CD4-positive, alpha-beta T cell (primary cell): ENCODE measurements around the gene TP53RK. TPM values are rescaled to one million over a fixed set of nuclear protein-coding genes. Genes with fewer than 3 reads are reported as not detected.

Experiments used
- ATAC-seq: fragments of 200-7000 bp; cut with Tn5 transposase; one replicate; pipeline ENCODE4 v1.10.0; 2022; ENCODE audit warnings: mild to moderate bottlenecking; ENCODE audit not compliant: poor library complexity
- CTCF ChIA-PET: fragments of 350-600 bp; sonication (Branson Sonifier 250); formaldehyde crosslinking; loops from one replicate; lab custom pipeline; 2021; ENCODE audit warnings: antibody characterized with exemption, inconsistent platforms; lab: Charles Lee
- POLR2A ChIA-PET: fragments of 350-600 bp; sonication (Branson Sonifier 250); formaldehyde crosslinking; loops from one replicate; lab custom pipeline; 2021; ENCODE audit warnings: antibody characterized with exemption, inconsistent platforms; lab: Charles Lee
- DNase-seq, 14 experiments: peaks; one replicate each; pipeline ENCODE4 v3.0.0-alpha.2; 2013 to 2020; ENCODE audit warnings: mixed read lengths in 2 of 14
- H3K27ac ChIP-seq, 2 donors: one replicate each; pipeline versions ENCODE4 v1.5.1 to v1.7.0; 2013; ENCODE audit warnings: low read length in 2 of 2, low read depth in 1 of 2, mild to moderate bottlenecking in 1 of 2
- H3K27me3 ChIP-seq, 2 experiments: 1 replicate in 1 of 2; 2 replicates in 1 of 2; pipeline versions ENCODE4 v1.6.1 to v1.7.0; 2013; ENCODE audit warnings: low read length in 2 of 2, control low read depth in 1 of 2, mild to moderate bottlenecking in 1 of 2, moderate library complexity in 1 of 2; ENCODE audit not compliant: insufficient read depth in 2 of 2, control insufficient read depth in 1 of 2
- H3K36me3 ChIP-seq: one replicate; pipeline ENCODE4 v1.6.1; 2013; ENCODE audit warnings: low read length, control low read depth; ENCODE audit not compliant: insufficient read depth
- H3K4me1 ChIP-seq: one replicate; pipeline ENCODE4 v1.6.1; 2013; ENCODE audit warnings: low read length, control low read depth; ENCODE audit not compliant: insufficient read depth
- H3K4me3 ChIP-seq: one replicate; pipeline ENCODE4 v1.5.1; 2013; ENCODE audit warnings: mild to moderate bottlenecking, low read length, moderate library complexity
- H3K9me3 ChIP-seq, 2 experiments: 1 replicate in 1 of 2; 2 replicates in 1 of 2; pipeline versions ENCODE4 v1.6.1 to v1.7.0; 2013; ENCODE audit warnings: low read length in 2 of 2, mild to moderate bottlenecking in 2 of 2, control low read depth in 1 of 2, moderate library complexity in 1 of 2; ENCODE audit not compliant: control insufficient read depth in 1 of 2, insufficient read depth in 1 of 2
- H3K27ac Mint-ChIP-seq: one replicate; pipeline ENCODE4 v1.8.0; 2020; ENCODE audit warnings: mixed read lengths
- H3K27me3 Mint-ChIP-seq: one replicate; pipeline ENCODE4 v1.8.0; 2021; ENCODE audit warnings: mixed read lengths
- H3K36me3 Mint-ChIP-seq: one replicate; pipeline ENCODE4 v1.8.0; 2021; ENCODE audit warnings: low read depth, mixed read lengths
- H3K4me1 Mint-ChIP-seq: one replicate; pipeline ENCODE4 v1.8.0; 2021; ENCODE audit warnings: low read depth, mixed read lengths
- H3K4me3 Mint-ChIP-seq: one replicate; pipeline ENCODE4 v1.8.0; 2020; ENCODE audit warnings: mild to moderate bottlenecking, mixed read lengths
- H3K9me3 Mint-ChIP-seq: one replicate; pipeline ENCODE4 v1.8.0; 2020; ENCODE audit warnings: mixed read lengths
- intact Hi-C, 2 experiments: fragments of 100-400 bp; cut with DNase I in 1 of 2; cut with micrococcal nuclease in 1 of 2; formaldehyde crosslinking; loops; one replicate each; pipeline versions ENCODE4 v1.15.1 to v1.9.0; 2023 to 2025; cut with DNase I, micrococcal nuclease
- total RNA-seq, 174 experiments: library from RNA in 2 of 174; stranded (reverse) in 2 of 174; gene quantifications; one replicate each; pipeline ENCODE4 v1.2.3 and lab custom pipeline; 2021 to 2026
- TF ChIP-seq, protein P1 (sequence below): fragments of 200-600 bp; IDR thresholded peaks from one replicate; pipeline ENCODE4 v1.8.0; 2022; ENCODE audit warnings: antibody characterized with exemption, mild to moderate bottlenecking

TP53RK gene
- total RNA-seq, 2 experiments from 2014 or later: 3.9 to 4.5 TPM

DNA sequence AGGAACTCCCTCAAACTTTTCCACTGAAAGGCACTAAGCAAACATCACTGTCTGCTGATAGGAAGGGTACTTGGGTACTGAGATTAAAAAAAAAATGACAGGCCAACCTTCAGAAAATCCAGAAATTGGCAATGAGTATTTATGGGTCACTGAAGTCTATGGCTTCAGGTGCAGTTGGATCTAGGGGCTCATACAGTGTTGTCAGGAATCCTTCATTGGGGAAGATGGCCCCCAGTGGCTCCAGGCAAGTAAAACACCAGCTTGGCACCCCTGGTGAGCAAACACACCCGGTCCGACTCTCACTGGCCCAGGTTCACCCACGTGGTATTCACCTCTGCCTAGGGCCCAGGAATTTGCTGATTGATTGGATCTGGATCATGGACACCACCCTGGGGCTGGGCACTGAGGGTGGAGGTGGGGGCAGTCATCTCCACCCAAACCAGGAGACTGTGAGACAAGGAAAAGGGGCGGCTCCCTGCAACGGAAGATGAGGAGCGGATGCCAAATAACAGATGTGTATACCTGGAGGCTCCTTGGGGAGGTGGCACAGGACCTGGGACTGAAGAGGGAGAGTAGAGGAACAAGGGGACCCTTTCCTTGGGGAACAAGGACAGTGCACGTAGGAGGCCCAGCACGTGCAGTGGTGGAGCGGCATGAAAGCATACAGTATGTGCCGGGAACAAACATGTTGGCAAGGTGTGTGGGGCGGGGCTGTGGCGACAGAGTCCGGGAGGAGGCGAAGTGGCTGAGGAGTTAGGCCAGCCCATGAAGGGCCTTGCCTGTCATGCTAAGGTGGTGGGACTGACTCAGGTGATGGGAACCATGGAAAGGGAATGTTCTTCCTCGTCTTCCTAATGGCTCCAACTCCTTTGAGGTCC is 25.0 kb upstream of the TP53RK start:
- peaks cover 29 to 41% of the 10 kb centered on the region in 2 experiments for H3K27me3 ChIP-seq
- ChIA-PET POLR2A (no interaction called here), CTCF (no interaction called here)
- H3K36me3 Mint-ChIP-seq: no peaks in the 10 kb centered on the region
- peaks cover 0 to 7% of the 10 kb centered on the region in 2 experiments for H3K9me3 ChIP-seq
- no peak overlapping the region for H3K27ac ChIP-seq
- H3K36me3 ChIP-seq: no peaks in the 10 kb centered on the region
- TF ChIP-seq, protein P1, sequence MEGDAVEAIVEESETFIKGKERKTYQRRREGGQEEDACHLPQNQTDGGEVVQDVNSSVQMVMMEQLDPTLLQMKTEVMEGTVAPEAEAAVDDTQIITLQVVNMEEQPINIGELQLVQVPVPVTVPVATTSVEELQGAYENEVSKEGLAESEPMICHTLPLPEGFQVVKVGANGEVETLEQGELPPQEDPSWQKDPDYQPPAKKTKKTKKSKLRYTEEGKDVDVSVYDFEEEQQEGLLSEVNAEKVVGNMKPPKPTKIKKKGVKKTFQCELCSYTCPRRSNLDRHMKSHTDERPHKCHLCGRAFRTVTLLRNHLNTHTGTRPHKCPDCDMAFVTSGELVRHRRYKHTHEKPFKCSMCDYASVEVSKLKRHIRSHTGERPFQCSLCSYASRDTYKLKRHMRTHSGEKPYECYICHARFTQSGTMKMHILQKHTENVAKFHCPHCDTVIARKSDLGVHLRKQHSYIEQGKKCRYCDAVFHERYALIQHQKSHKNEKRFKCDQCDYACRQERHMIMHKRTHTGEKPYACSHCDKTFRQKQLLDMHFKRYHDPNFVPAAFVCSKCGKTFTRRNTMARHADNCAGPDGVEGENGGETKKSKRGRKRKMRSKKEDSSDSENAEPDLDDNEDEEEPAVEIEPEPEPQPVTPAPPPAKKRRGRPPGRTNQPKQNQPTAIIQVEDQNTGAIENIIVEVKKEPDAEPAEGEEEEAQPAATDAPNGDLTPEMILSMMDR: no peak
- no peak overlapping the region for H3K27ac Mint-ChIP-seq
- no peak overlapping the region for H3K4me3 ChIP-seq
- peaks cover 62% of the 10 kb centered on the region for H3K27me3 Mint-ChIP-seq
- intact Hi-C loops: no loop called here
- peaks cover 7% of the 10 kb centered on the region for H3K4me1 Mint-ChIP-seq
- no peaks in the 10 kb centered on the region for H3K9me3 Mint-ChIP-seq
- DNase-seq: no peak
- no peak overlapping the region for H3K4me3 Mint-ChIP-seq
- peaks cover 6% of the 10 kb centered on the region for H3K4me1 ChIP-seq
- ATAC-seq: no peak

DNA sequence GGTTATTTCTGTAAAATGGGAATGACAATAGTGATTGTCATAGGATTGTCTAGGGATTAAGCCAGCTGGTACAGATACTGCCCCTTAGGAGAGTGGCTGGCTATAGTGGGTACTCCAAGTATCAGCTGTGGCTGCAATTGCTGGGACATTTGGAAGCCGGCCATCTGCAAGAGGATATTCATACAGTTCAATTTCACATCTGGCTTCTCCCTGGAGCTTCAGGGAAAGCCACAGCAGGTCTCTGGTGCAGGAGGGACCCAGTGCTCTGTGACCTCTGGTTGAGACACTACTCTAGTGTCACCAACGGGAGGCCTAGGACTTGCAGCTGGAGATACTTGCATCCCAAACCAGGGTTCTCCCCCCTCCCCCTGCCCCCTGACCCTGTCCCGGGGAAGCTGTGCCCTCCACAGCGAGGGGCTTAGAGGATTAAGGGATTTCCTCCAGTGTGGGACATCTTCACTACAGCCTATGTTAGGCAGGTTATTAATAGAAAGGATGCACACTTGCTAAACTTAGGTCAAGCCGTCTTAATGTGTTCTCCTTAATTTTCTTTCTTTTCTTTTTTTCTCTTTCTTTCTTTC is 22.9 kb upstream of the TP53RK start:
- Mint-ChIP-seq H3K27ac (no peak overlapping the region), H3K9me3 (no peaks in the 10 kb centered on the region), H3K4me1 (peaks cover 11% of the 10 kb centered on the region), H3K36me3 (no peaks in the 10 kb centered on the region), H3K4me3 (no peak overlapping the region), H3K27me3 (peaks cover 78% of the 10 kb centered on the region)
- Histone ChIP-seq H3K27ac (no peak overlapping the region), H3K36me3 (no peaks in the 10 kb centered on the region), H3K4me3 (no peak overlapping the region), H3K27me3 (peaks cover 46 to 59% of the 10 kb centered on the region in 2 experiments), H3K4me1 (peaks cover 6% of the 10 kb centered on the region), H3K9me3 (peaks cover 0 to 7% of the 10 kb centered on the region in 2 experiments)
- TF ChIP-seq, protein P1: no peak
- ATAC-seq (no peak), DNase-seq (no peak)
- POLR2A ChIA-PET: no interaction called here
- intact Hi-C loops: no loop called here
- CTCF ChIA-PET: no interaction called here

DNA sequence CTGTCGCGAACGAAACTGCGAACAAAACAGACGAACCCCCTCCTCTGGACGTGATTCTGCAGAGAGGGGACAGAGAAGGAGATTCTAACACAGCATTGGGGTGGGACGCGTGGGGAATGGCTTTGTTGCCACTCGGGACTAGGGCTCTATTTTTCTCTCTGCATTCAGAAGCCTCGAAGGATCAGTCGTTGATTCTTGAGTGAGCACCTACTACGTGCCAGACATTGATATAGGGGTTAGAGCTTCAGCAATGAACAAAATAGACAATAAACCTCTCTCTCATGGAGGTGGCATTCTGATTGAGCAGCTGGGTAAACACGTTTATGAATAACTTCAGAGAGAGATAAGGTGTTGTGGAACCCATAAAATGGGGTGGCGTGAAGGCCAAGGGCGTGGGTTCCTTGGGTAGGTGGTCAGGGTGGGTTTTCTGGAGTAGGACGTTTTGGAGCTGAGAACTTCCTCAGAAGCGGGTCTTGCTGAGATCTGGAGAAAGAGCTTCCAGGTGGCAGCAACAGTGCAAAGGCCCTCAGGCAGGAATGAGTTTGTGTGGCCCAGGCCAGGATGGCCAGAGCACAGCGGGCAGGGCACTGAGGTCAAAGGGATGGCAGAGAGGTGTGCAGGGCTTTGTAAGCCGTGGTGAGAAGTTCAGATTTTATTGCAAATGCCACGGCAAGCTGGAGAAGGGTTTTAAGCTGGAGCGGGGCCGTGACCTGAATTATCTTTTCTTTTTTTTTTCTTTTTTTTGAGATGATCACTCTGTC is 21.1 kb upstream of the TP53RK start:
- Histone ChIP-seq H3K4me1 (peaks cover 6% of the 10 kb centered on the region), H3K4me3 (no peak overlapping the region), H3K9me3 (peaks cover 7 to 8% of the 10 kb centered on the region in 2 experiments), H3K27ac (no peak overlapping the region), H3K36me3 (no peaks in the 10 kb centered on the region), H3K27me3 (peaks cover 44 to 64% of the 10 kb centered on the region in 2 experiments)
- ATAC-seq (no peak), DNase-seq (no peak)
- TF ChIP-seq, protein P1: no peak
- intact Hi-C loops: no loop called here
- Mint-ChIP-seq H3K27ac (no peak overlapping the region), H3K4me3 (peak overlapping the region; percentile 62), H3K4me1 (peaks cover 11% of the 10 kb centered on the region), H3K36me3 (no peaks in the 10 kb centered on the region), H3K9me3 (peaks cover 3% of the 10 kb centered on the region), H3K27me3 (peaks cover 87% of the 10 kb centered on the region)
- CTCF ChIA-PET: no interaction called here
- POLR2A ChIA-PET: interaction anchor here (0.6 kb wide), 1 partner anchor 20 kb away, joined by 3 read pairs; no protein-coding TSS in a partner anchor
